NCI-H2029 treated with DMSO at 0.1 percent for 48 hours (cell line): ENCODE results near the gene CELF4.

Source experiments
- DNase-seq: peaks from one replicate; lab custom pipeline; 2025; lab: John Stamatoyannopoulos, UW

The CELF4 gene

GRCh38 chr18:37252854-37253393 lies 312.7 kb downstream of the CELF4 start:
- DNase-seq: no peak

GRCh38 chr18:37252342-37252741 lies 313.3 kb downstream of the CELF4 start:
- DNase-seq: no peak

- peak; percentile 31 for DNase-seq
These were observed 313.9 kb downstream of the CELF4 start for GRCh38 chr18:37251679-37252078.

GRCh38 chr18:37249895-37250618 lies 315.5 kb downstream of the CELF4 start:
- no peak for DNase-seq

- DNase-seq: no peak
These were observed 316.3 kb downstream of the CELF4 start for GRCh38 chr18:37249171-37249886.

- DNase-seq: no peak
These were observed 317.3 kb downstream of the CELF4 start for GRCh38 chr18:37248281-37248680.

GRCh38 chr18:37247497-37248161 lies 318.0 kb downstream of the CELF4 start:
- DNase-seq: no peak

GRCh38 chr18:37246779-37247340 lies 318.7 kb downstream of the CELF4 start:
- DNase-seq: no peak

GRCh38 chr18:37244618-37245017 lies 321.0 kb downstream of the CELF4 start:
- DNase-seq: no peak

- no peak for DNase-seq
These were observed 321.9 kb downstream of the CELF4 start for GRCh38 chr18:37243741-37244140.

GRCh38 chr18:37242826-37243560 lies 322.6 kb downstream of the CELF4 start:
- no peak for DNase-seq

- no peak for DNase-seq
These were observed 323.5 kb downstream of the CELF4 start for GRCh38 chr18:37242091-37242490.

- no peak for DNase-seq
These were observed 327.1 kb downstream of the CELF4 start for GRCh38 chr18:37238282-37239108.

GRCh38 chr18:37235583-37235982 lies 330.0 kb downstream of the CELF4 start:
- DNase-seq: no peak

GRCh38 chr18:37231251-37231650 lies 334.3 kb downstream of the CELF4 start:
- no peak for DNase-seq

GRCh38 chr18:37230768-37231167 lies 334.8 kb downstream of the CELF4 start:
- DNase-seq: no peak

GRCh38 chr18:37225279-37225678 lies 340.3 kb downstream of the CELF4 start:
- DNase-seq: no peak

- no peak for DNase-seq
These were observed 342.6 kb downstream of the CELF4 start for GRCh38 chr18:37222999-37223378.

- DNase-seq: no peak
These were observed 343.1 kb downstream of the CELF4 start for GRCh38 chr18:37222354-37222998.

- no peak for DNase-seq
These were observed 346.3 kb downstream of the CELF4 start for GRCh38 chr18:37219257-37219656.
